RWPE2 (cell line): Measurements from ENCODE around the gene TGM2.
A peak's percentile ranks its signal among the peaks of the same experiment; 100 is the strongest.

ENCODE experiments used
- ATAC-seq: fragments of 200-7000 bp; cut with Tn5 transposase; 3 replicates; pipeline ENCODE4 v1.9.1; 2021; ENCODE audit warnings: low read depth
- DNase-seq: peaks from one replicate; pipeline ENCODE4 v3.0.0-alpha.2; 2020; ENCODE audit warnings: low spot score
- H3K27ac ChIP-seq: fragments of 450-650 bp; 2 replicates; pipeline ENCODE4 v1.5.1; 2017; ENCODE audit warnings: mild to moderate bottlenecking; ENCODE audit not compliant: poor library complexity, severe bottlenecking
- H3K27me3 ChIP-seq: fragments of 250-450 bp; sonication (Bioruptor Pico); 2 replicates; pipeline ENCODE4 v1.5.1; 2021; ENCODE audit warnings: mild to moderate bottlenecking, moderate library complexity; ENCODE audit not compliant: insufficient read depth, poor library complexity, severe bottlenecking
- H3K36me3 ChIP-seq: fragments of 250-450 bp; sonication (Bioruptor Pico); 2 replicates; pipeline ENCODE4 v1.5.1; 2020; ENCODE audit warnings: low read depth, mild to moderate bottlenecking, moderate library complexity
- H3K4me1 ChIP-seq: fragments of 250-450 bp; sonication (Bioruptor Pico); 2 replicates; pipeline ENCODE4 v1.5.1; 2021; ENCODE audit warnings: mild to moderate bottlenecking, moderate library complexity; ENCODE audit not compliant: insufficient read depth, poor library complexity, severe bottlenecking
- H3K4me3 ChIP-seq: fragments of 250-450 bp; sonication (Bioruptor Pico); 2 replicates; pipeline ENCODE4 v1.5.1; 2021; ENCODE audit warnings: mild to moderate bottlenecking, moderate library complexity; ENCODE audit not compliant: severe bottlenecking
- H3K9me3 ChIP-seq: fragments of 250-450 bp; sonication (Bioruptor Pico); 2 replicates; pipeline ENCODE4 v1.5.1; 2021; ENCODE audit warnings: mild to moderate bottlenecking, moderate library complexity; ENCODE audit not compliant: severe bottlenecking
- CTCF ChIP-seq: fragments of 450-650 bp; IDR thresholded peaks from one replicate; pipeline ENCODE4 v1.5.1; 2017; ENCODE audit warnings: mild to moderate bottlenecking, moderate library complexity; ENCODE audit not compliant: poor library complexity, severe bottlenecking

Gene TGM2

GRCh38 chr20:38134427-38135270, 30.4 kb downstream of the TGM2 start:
- DNase-seq (peak; percentile 73), ATAC-seq (peak; percentile 48)
- Histone ChIP-seq H3K27ac (peak overlapping the region; percentile 50), H3K4me1 (peaks cover 10% of the 10 kb centered on the region), H3K4me3 (no peak overlapping the region), H3K36me3 (peaks cover 7% of the 10 kb centered on the region), H3K9me3 (no peaks in the 10 kb centered on the region), H3K27me3 (no peaks in the 10 kb centered on the region)
- TF ChIP-seq CTCF = no peak

GRCh38 chr20:38133680-38134426, 31.2 kb downstream of the TGM2 start:
- Histone ChIP-seq H3K4me3 (no peak overlapping the region), H3K27ac (peak overlapping the region; percentile 50), H3K9me3 (no peaks in the 10 kb centered on the region), H3K36me3 (peaks cover 6% of the 10 kb centered on the region), H3K4me1 (peaks cover 10% of the 10 kb centered on the region), H3K27me3 (no peaks in the 10 kb centered on the region)
- DNase-seq (peak; percentile 49), ATAC-seq (no peak)
- TF ChIP-seq CTCF = no peak

- no peak overlapping the region for H3K27ac ChIP-seq
- H3K4me3 ChIP-seq = no peak overlapping the region
- H3K9me3 ChIP-seq = no peaks in the 10 kb centered on the region
- peaks cover 6% of the 10 kb centered on the region for H3K36me3 ChIP-seq
- no peak for ATAC-seq
- no peaks in the 10 kb centered on the region for H3K27me3 ChIP-seq
- H3K4me1 ChIP-seq = peaks cover 10% of the 10 kb centered on the region
- DNase-seq = peak; percentile 65
- TF ChIP-seq CTCF = no peak
These were observed 32.1 kb downstream of the TGM2 start for GRCh38 chr20:38132910-38133501.

GRCh38 chr20:38132156-38132909, 32.7 kb downstream of the TGM2 start:
- Histone ChIP-seq H3K4me1 (peaks cover 14% of the 10 kb centered on the region), H3K4me3 (no peak overlapping the region), H3K36me3 (no peaks in the 10 kb centered on the region), H3K27me3 (no peaks in the 10 kb centered on the region), H3K9me3 (no peaks in the 10 kb centered on the region), H3K27ac (no peak overlapping the region)
- no peak for TF ChIP-seq CTCF
- DNase-seq = peak; percentile 80
- no peak for ATAC-seq
